ENCODE data around the gene RETREG2.

Gene RETREG2

GRCh38 chr2:219165058-219165911 lies 12.8 kb upstream of the RETREG2 start:
- ATAC-seq, result no peak
- TF ChIP-seq RARB (CRISPR knock-in tag; IDR thresholded peaks at IDR 0.05), result no peak
- TF ChIP-seq BACH2 (CRISPR knock-in tag; IDR thresholded peaks at IDR 0.05; ENCODE audit: borderline replicate concordance), result no peak
- TF ChIP-seq, protein P1, sequence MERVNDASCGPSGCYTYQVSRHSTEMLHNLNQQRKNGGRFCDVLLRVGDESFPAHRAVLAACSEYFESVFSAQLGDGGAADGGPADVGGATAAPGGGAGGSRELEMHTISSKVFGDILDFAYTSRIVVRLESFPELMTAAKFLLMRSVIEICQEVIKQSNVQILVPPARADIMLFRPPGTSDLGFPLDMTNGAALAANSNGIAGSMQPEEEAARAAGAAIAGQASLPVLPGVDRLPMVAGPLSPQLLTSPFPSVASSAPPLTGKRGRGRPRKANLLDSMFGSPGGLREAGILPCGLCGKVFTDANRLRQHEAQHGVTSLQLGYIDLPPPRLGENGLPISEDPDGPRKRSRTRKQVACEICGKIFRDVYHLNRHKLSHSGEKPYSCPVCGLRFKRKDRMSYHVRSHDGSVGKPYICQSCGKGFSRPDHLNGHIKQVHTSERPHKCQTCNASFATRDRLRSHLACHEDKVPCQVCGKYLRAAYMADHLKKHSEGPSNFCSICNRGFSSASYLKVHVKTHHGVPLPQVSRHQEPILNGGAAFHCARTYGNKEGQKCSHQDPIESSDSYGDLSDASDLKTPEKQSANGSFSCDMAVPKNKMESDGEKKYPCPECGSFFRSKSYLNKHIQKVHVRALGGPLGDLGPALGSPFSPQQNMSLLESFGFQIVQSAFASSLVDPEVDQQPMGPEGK (CRISPR knock-in tag; IDR thresholded peaks at IDR 0.05; ENCODE audit: borderline replicate concordance), result no peak
- TF ChIP-seq ZNF8 (CRISPR knock-in tag; IDR thresholded peaks at IDR 0.05), result no peak
- no peak for TF ChIP-seq ARNTL (CRISPR knock-in tag; IDR thresholded peaks at IDR 0.05; ENCODE audit: borderline replicate concordance, low read depth)
- no peak for TF ChIP-seq CSRNP3 (CRISPR knock-in tag; IDR thresholded peaks at IDR 0.05)
- no peak for TF ChIP-seq TSHZ2 (CRISPR knock-in tag; IDR thresholded peaks at IDR 0.05)
- no peak for TF ChIP-seq ZFP3 (CRISPR knock-in tag; IDR thresholded peaks at IDR 0.05)
- no peak for TF ChIP-seq ISL1 (CRISPR knock-in tag; IDR thresholded peaks at IDR 0.05)
- no peak for TF ChIP-seq ZC3H10 (CRISPR knock-in tag; IDR thresholded peaks at IDR 0.05)
- no peak for TF ChIP-seq ZNF70 (CRISPR knock-in tag; IDR thresholded peaks at IDR 0.05)
- TF ChIP-seq TOX (CRISPR knock-in tag; IDR thresholded peaks at IDR 0.05; ENCODE audit: borderline replicate concordance), result no peak
- no peak for TF ChIP-seq CSDC2 (CRISPR knock-in tag; IDR thresholded peaks at IDR 0.05)
- no peak for TF ChIP-seq TCF4 (CRISPR knock-in tag; IDR thresholded peaks at IDR 0.05; ENCODE audit: borderline replicate concordance)
- TF ChIP-seq CREB5 (CRISPR knock-in tag; IDR thresholded peaks at IDR 0.05; ENCODE audit: low read depth), result no peak
- TF ChIP-seq SNAI2 (CRISPR knock-in tag; IDR thresholded peaks at IDR 0.05), result no peak

DNA sequence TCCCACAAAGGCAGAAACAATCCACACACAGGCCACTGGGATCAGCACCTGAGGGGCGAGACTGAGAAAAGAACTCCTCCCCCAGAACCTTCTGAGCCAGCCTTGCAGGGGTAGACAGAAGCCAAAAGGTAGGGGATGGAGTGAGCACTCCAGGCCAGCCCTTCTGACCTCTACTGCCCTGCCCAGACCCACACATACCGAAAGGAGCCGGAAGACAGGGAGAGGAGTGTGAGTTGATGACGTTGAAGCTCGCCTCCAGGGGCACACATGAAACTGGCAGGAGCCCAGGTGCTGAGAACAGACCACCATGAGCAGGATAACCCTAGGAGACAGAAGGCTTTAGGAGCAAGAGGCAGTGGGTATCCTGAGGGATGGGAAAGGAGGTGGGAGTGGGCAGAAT lies 10.1 kb upstream of the RETREG2 start:
- ATAC-seq, result no peak
- TF ChIP-seq PPARA (CRISPR knock-in tag; IDR thresholded peaks at IDR 0.05; ENCODE audit: borderline replicate concordance) (no peak), ZNF565 (CRISPR knock-in tag; conservative IDR thresholded peaks at IDR 0.05; ENCODE audit: low read depth) (no peak), ZNF70 (CRISPR knock-in tag; IDR thresholded peaks at IDR 0.05) (no peak), ESRRG (CRISPR knock-in tag; IDR thresholded peaks at IDR 0.05) (no peak), GLIS3 (CRISPR knock-in tag; IDR thresholded peaks at IDR 0.05) (no peak), ARNTL (CRISPR knock-in tag; IDR thresholded peaks at IDR 0.05; ENCODE audit: borderline replicate concordance, low read depth) (no peak), OSR1 (CRISPR knock-in tag; IDR thresholded peaks at IDR 0.05) (no peak), CREB5 (CRISPR knock-in tag; IDR thresholded peaks at IDR 0.05; ENCODE audit: low read depth) (no peak), TSHZ2 (CRISPR knock-in tag; IDR thresholded peaks at IDR 0.05) (no peak), TCF4 (CRISPR knock-in tag; IDR thresholded peaks at IDR 0.05; ENCODE audit: borderline replicate concordance) (no peak), ZC3H10 (CRISPR knock-in tag; IDR thresholded peaks at IDR 0.05) (no peak), ZNF8 (CRISPR knock-in tag; IDR thresholded peaks at IDR 0.05) (no peak), CSRNP3 (CRISPR knock-in tag; IDR thresholded peaks at IDR 0.05) (no peak), ZFP3 (CRISPR knock-in tag; IDR thresholded peaks at IDR 0.05) (no peak), CSDC2 (CRISPR knock-in tag; IDR thresholded peaks at IDR 0.05) (no peak), TOX (CRISPR knock-in tag; IDR thresholded peaks at IDR 0.05; ENCODE audit: borderline replicate concordance) (no peak), RARB (CRISPR knock-in tag; IDR thresholded peaks at IDR 0.05) (no peak), ISL1 (CRISPR knock-in tag; IDR thresholded peaks at IDR 0.05) (no peak)
- TF ChIP-seq, protein P2, sequence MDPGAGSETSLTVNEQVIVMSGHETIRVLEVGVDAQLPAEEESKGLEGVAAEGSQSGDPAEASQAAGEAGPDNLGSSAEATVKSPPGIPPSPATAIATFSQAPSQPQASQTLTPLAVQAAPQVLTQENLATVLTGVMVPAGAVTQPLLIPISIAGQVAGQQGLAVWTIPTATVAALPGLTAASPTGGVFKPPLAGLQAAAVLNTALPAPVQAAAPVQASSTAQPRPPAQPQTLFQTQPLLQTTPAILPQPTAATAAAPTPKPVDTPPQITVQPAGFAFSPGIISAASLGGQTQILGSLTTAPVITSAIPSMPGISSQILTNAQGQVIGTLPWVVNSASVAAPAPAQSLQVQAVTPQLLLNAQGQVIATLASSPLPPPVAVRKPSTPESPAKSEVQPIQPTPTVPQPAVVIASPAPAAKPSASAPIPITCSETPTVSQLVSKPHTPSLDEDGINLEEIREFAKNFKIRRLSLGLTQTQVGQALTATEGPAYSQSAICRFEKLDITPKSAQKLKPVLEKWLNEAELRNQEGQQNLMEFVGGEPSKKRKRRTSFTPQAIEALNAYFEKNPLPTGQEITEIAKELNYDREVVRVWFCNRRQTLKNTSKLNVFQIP (CRISPR knock-in tag; IDR thresholded peaks at IDR 0.05; ENCODE audit: borderline replicate concordance, low read depth), result no peak

Data from SK-N-SH treated with all-trans-retinoic acid at 6 μM for 48 hours (cell line).